ENCODE measurements around the gene MAP4K4.

- TF ChIP-seq CTCF (IDR thresholded peaks at IDR 0.05) (no peak), POLR2A (IDR thresholded peaks at IDR 0.05) (no peak)
Measured at GRCh38 chr2:101699755-101700461, 2.4 kb downstream of the MAP4K4 start.

Data from adrenal gland (tissue), 5 donors.